Peyer's patch (tissue), 4 donors: Measurements from ENCODE around the gene PHLDB3. TPM values are rescaled to one million over a fixed set of nuclear protein-coding genes. Genes with fewer than 3 reads are reported as not detected.

ENCODE experiments used
- DNase-seq, 3 donors: peaks; one replicate each; pipeline ENCODE4 v3.0.0-alpha.2; 2017 to 2019
- H3K27ac ChIP-seq, 4 donors: fragments of 200-600 bp; sonication (generic); one replicate each; pipeline ENCODE4 v1.5.1; 2016 to 2019
- H3K27me3 ChIP-seq, 2 donors: fragments of 200-600 bp; sonication (generic); one replicate each; pipeline ENCODE4 v1.5.1; 2019
- H3K36me3 ChIP-seq, 3 donors: fragments of 200-600 bp; sonication (generic); one replicate each; pipeline ENCODE4 v1.5.1; 2016 to 2019
- H3K4me1 ChIP-seq, 4 donors: fragments of 200-600 bp; sonication (generic); one replicate each; pipeline ENCODE4 v1.5.1; 2016 to 2019
- H3K4me3 ChIP-seq, 4 donors: fragments of 200-600 bp; sonication (generic); 1 replicate in 3 of 4; 2 replicates in 1 of 4; pipeline ENCODE4 v1.5.1; 2016 to 2019; ENCODE audit warnings: mild to moderate bottlenecking in 1 of 4
- H3K9me3 ChIP-seq, 4 donors: fragments of 200-600 bp; sonication (generic); one replicate each; pipeline ENCODE4 v1.5.1; 2016 to 2019; ENCODE audit warnings: mild to moderate bottlenecking in 1 of 4
- CTCF ChIP-seq, 6 experiments: fragments of 450-650 bp in 4 of 6; fragments of 200-600 bp in 2 of 6; sonication (generic) in 1 of 6; IDR thresholded peaks; one replicate each; pipeline ENCODE4 v1.5.1; 2017 to 2019; ENCODE audit warnings: antibody characterized with exemption in 6 of 6, mild to moderate bottlenecking in 3 of 6, moderate library complexity in 1 of 6
- POLR2A ChIP-seq, 2 donors: fragments of 450-650 bp; IDR thresholded peaks; one replicate each; pipeline ENCODE4 v1.5.1; 2017; ENCODE audit warnings: antibody characterized with exemption in 2 of 2, mild to moderate bottlenecking in 2 of 2, moderate library complexity in 2 of 2
- total RNA-seq, 4 donors: library from RNA; depleted of rRNA; stranded (reverse); fragments of >200 nt; gene quantifications; one replicate each; pipeline ENCODE4 v1.1.0, GENCODE V29; 2016

The PHLDB3 gene
- total RNA-seq, 4 donors from 2014 or later: 13.0 to 23.4 (median 18.0) TPM

GRCh38 chr19:43490759-43491158 is 13.8 kb downstream of the PHLDB3 start:
- peaks cover 0 to 19% (median 0%) of the 10 kb centered on the region in 3 donors for H3K36me3 ChIP-seq
- DNase-seq: no peak
- no peaks in the 10 kb centered on the region for H3K9me3 ChIP-seq
- H3K4me3 ChIP-seq: no peak overlapping the region
- no peak overlapping the region for H3K27ac ChIP-seq
- peaks cover 0 to 5% (median 0%) of the 10 kb centered on the region in 4 donors for H3K4me1 ChIP-seq
- no peaks in the 10 kb centered on the region for H3K27me3 ChIP-seq
- TF ChIP-seq POLR2A (IDR thresholded peaks at IDR 0.05): no peak
- TF ChIP-seq CTCF (IDR thresholded peaks at IDR 0.05): no peak

- Histone ChIP-seq H3K27ac (peak overlapping the region in 1 of 4 donors; percentile 17), H3K27me3 (no peaks in the 10 kb centered on the region), H3K4me3 (no peak overlapping the region), H3K4me1 (peaks cover 0 to 5% (median 0%) of the 10 kb centered on the region in 4 donors), H3K9me3 (no peaks in the 10 kb centered on the region), H3K36me3 (peaks cover 0 to 12% (median 0%) of the 10 kb centered on the region in 3 donors)
- no peak for TF ChIP-seq CTCF (IDR thresholded peaks at IDR 0.05)
- DNase-seq: no peak
Observed at GRCh38 chr19:43489979-43490599, 14.5 kb downstream of the PHLDB3 start.

GRCh38 chr19:43489310-43489709 is 15.2 kb downstream of the PHLDB3 start:
- no peak for DNase-seq
- Histone ChIP-seq H3K36me3 (peaks cover 0 to 6% (median 0%) of the 10 kb centered on the region in 3 donors), H3K4me1 (peaks cover 0 to 5% (median 0%) of the 10 kb centered on the region in 4 donors), H3K27ac (peak overlapping the region in 1 of 4 donors; percentile 17), H3K4me3 (no peak overlapping the region), H3K9me3 (no peaks in the 10 kb centered on the region), H3K27me3 (no peaks in the 10 kb centered on the region)
- TF ChIP-seq POLR2A (IDR thresholded peaks at IDR 0.05): no peak
- TF ChIP-seq CTCF (IDR thresholded peaks at IDR 0.05): no peak

- TF ChIP-seq POLR2A (IDR thresholded peaks at IDR 0.05) (no peak), CTCF (IDR thresholded peaks at IDR 0.05) (no peak)
- Histone ChIP-seq H3K27me3 (no peaks in the 10 kb centered on the region), H3K4me1 (peaks cover 0 to 5% (median 0%) of the 10 kb centered on the region in 4 donors), H3K36me3 (peaks cover 0 to 3% (median 0%) of the 10 kb centered on the region in 3 donors), H3K4me3 (no peak overlapping the region), H3K9me3 (no peaks in the 10 kb centered on the region), H3K27ac (no peak overlapping the region)
- DNase-seq: no peak
Observed at GRCh38 chr19:43488179-43488578, 16.4 kb downstream of the PHLDB3 start.

- no peak overlapping the region for H3K4me3 ChIP-seq
- peaks cover 0 to 5% (median 0%) of the 10 kb centered on the region in 3 donors for H3K36me3 ChIP-seq
- TF ChIP-seq CTCF (IDR thresholded peaks at IDR 0.05): no peak
- TF ChIP-seq POLR2A (IDR thresholded peaks at IDR 0.05): no peak
- H3K9me3 ChIP-seq: no peaks in the 10 kb centered on the region
- no peak overlapping the region for H3K27ac ChIP-seq
- H3K4me1 ChIP-seq: peaks cover 0 to 5% (median 0%) of the 10 kb centered on the region in 4 donors
- DNase-seq: no peak
- no peaks in the 10 kb centered on the region for H3K27me3 ChIP-seq
Observed at GRCh38 chr19:43486412-43486811, 18.1 kb downstream of the PHLDB3 start.
